ENCODE results near the gene TOR1B. TPM values are rescaled to one million over a fixed set of nuclear protein-coding genes. Genes with fewer than 3 reads are reported as not detected.
"Not testable (repeated sequence)": the region's sequence is repeated elsewhere in the genome, so short reads cannot be mapped to it uniquely, and the experiment has no call there.

TOR1B gene
- total RNA-seq, 1 experiment from 2014 or later = 18.8 TPM

GRCh38 chr9:129759804-129760502, 43.0 kb upstream of the TOR1B start:
- H3K27me3 Mint-ChIP-seq (ENCODE audit: low read depth) = no peaks in the 10 kb centered on the region
- peaks cover 6% of the 10 kb centered on the region for H3K4me1 Mint-ChIP-seq
- H3K36me3 Mint-ChIP-seq = no peaks in the 10 kb centered on the region
- DNase-seq (ENCODE audit: low spot score) (no peak), ATAC-seq (no peak)
- ChIA-PET POLR2A (no interaction called here), CTCF (interaction anchor here (1.0 to 1.4 kb wide), 2 partner anchors 22 to 23 kb away, joined by 3 to 4 read pairs; no protein-coding TSS in a partner anchor)
- no peak overlapping the region for H3K27ac Mint-ChIP-seq
- no peak for TF ChIP-seq GTF2I (CRISPR knock-in tag; conservative IDR thresholded peaks at IDR 0.05)
- no peak for TF ChIP-seq E2F1 (CRISPR knock-in tag; IDR thresholded peaks at IDR 0.05)
- no peak for TF ChIP-seq KAT7 (CRISPR knock-in tag; IDR thresholded peaks at IDR 0.05; ENCODE audit: borderline replicate concordance)
- no peaks in the 10 kb centered on the region for H3K9me3 Mint-ChIP-seq
- no peak overlapping the region for H3K4me3 Mint-ChIP-seq

GRCh38 chr9:129760784-129761183, 42.2 kb upstream of the TOR1B start:
- H3K4me3 Mint-ChIP-seq; H3K27me3 Mint-ChIP-seq (ENCODE audit: low read depth); DNase-seq (ENCODE audit: low spot score); H3K9me3 Mint-ChIP-seq; H3K36me3 Mint-ChIP-seq; H3K27ac Mint-ChIP-seq; ATAC-seq; POLR2A ChIA-PET; H3K4me1 Mint-ChIP-seq: not testable (repeated sequence)
- CTCF ChIA-PET = interaction anchor here (1.4 to 1.6 kb wide), 3 partner anchors 23 to 118 kb away, joined by 4 to 10 read pairs (median 6); no protein-coding TSS in a partner anchor

GRCh38 chr9:129761293-129761900, 41.6 kb upstream of the TOR1B start:
- peaks cover 6% of the 10 kb centered on the region for H3K4me1 Mint-ChIP-seq
- no peak overlapping the region; the same call in 1 of the 2 replicates for H3K27ac Mint-ChIP-seq
- ChIA-PET POLR2A (interaction anchor here (0.7 kb wide), 2 partner anchors 85 to 479 kb away, joined by 4 to 7 read pairs; no protein-coding TSS in a partner anchor), CTCF (interaction anchor here (0.7 to 1.6 kb wide), 4 partner anchors 24 to 630 kb away, joined by 3 to 10 read pairs (median 4); no protein-coding TSS in a partner anchor)
- no peaks in the 10 kb centered on the region for H3K27me3 Mint-ChIP-seq (ENCODE audit: low read depth)
- ATAC-seq = no peak
- no peak for DNase-seq (ENCODE audit: low spot score)
- TF ChIP-seq RELA (CRISPR knock-in tag; IDR thresholded peaks at IDR 0.05; ENCODE audit: borderline replicate concordance) (no peak), USF2 (CRISPR knock-in tag; IDR thresholded peaks at IDR 0.05) (no peak), NR3C1 (CRISPR knock-in tag; conservative IDR thresholded peaks at IDR 0.05; ENCODE audit: low read depth) (no peak), GTF2I (CRISPR knock-in tag; conservative IDR thresholded peaks at IDR 0.05) (no peak), GABPB1 (CRISPR knock-in tag; IDR thresholded peaks at IDR 0.05) (no peak), PRDM15 (CRISPR knock-in tag; IDR thresholded peaks at IDR 0.05) (no peak), EMX1 (CRISPR knock-in tag; IDR thresholded peaks at IDR 0.05) (no peak), NR1H2 (CRISPR knock-in tag; IDR thresholded peaks at IDR 0.05) (no peak)
- no peaks in the 10 kb centered on the region for H3K36me3 Mint-ChIP-seq
- no peak overlapping the region for H3K4me3 Mint-ChIP-seq
- no peaks in the 10 kb centered on the region for H3K9me3 Mint-ChIP-seq

- DNase-seq (ENCODE audit: low spot score) = no peak
- peaks cover 6% of the 10 kb centered on the region for H3K4me1 Mint-ChIP-seq
- no peaks in the 10 kb centered on the region for H3K9me3 Mint-ChIP-seq
- H3K27ac Mint-ChIP-seq = no peak overlapping the region
- no peaks in the 10 kb centered on the region for H3K36me3 Mint-ChIP-seq
- no peaks in the 10 kb centered on the region for H3K27me3 Mint-ChIP-seq (ENCODE audit: low read depth)
- TF ChIP-seq MYBL2 (CRISPR knock-in tag; IDR thresholded peaks at IDR 0.05) (no peak), PRDM15 (CRISPR knock-in tag; IDR thresholded peaks at IDR 0.05) (peak; percentile 36; the same call in 1 of the 2 replicates)
- peak; percentile 73 for ATAC-seq
- no peak overlapping the region for H3K4me3 Mint-ChIP-seq
- ChIA-PET CTCF (interaction anchor here (0.7 to 1.6 kb wide), 4 partner anchors 24 to 630 kb away, joined by 3 to 10 read pairs (median 4); no protein-coding TSS in a partner anchor), POLR2A (interaction anchor here (0.6 to 0.7 kb wide), 3 partner anchors 86 to 478 kb away, joined by 4 to 8 read pairs (median 7); no protein-coding TSS in a partner anchor)
These were observed 41.0 kb upstream of the TOR1B start for GRCh38 chr9:129761901-129762369.

GRCh38 chr9:129762370-129762984, 40.5 kb upstream of the TOR1B start:
- CTCF ChIA-PET = interaction anchor here (0.7 to 2.2 kb wide), 5 partner anchors 25 to 631 kb away, joined by 3 to 10 read pairs (median 6); no protein-coding TSS in a partner anchor

More at GRCh38 chr9:129762370-129762984, 40.5 kb upstream of the TOR1B start:
- H3K4me3 Mint-ChIP-seq; H3K9me3 Mint-ChIP-seq; H3K4me1 Mint-ChIP-seq; ATAC-seq; DNase-seq (ENCODE audit: low spot score); H3K27me3 Mint-ChIP-seq (ENCODE audit: low read depth); H3K36me3 Mint-ChIP-seq; H3K27ac Mint-ChIP-seq: not testable (repeated sequence)
- POLR2A ChIA-PET = interaction anchor here (0.6 to 0.7 kb wide), 3 partner anchors 86 to 478 kb away, joined by 4 to 8 read pairs (median 7); no protein-coding TSS in a partner anchor
